Measurements from ENCODE around the gene AIRE. TPM values are rescaled to one million over a fixed set of nuclear protein-coding genes. Genes with fewer than 3 reads are reported as not detected.
A peak's percentile ranks its signal among the peaks of the same experiment; 100 is the strongest.

The AIRE gene
- total RNA-seq, 1 donor from 2014 or later, result not detected

DNA sequence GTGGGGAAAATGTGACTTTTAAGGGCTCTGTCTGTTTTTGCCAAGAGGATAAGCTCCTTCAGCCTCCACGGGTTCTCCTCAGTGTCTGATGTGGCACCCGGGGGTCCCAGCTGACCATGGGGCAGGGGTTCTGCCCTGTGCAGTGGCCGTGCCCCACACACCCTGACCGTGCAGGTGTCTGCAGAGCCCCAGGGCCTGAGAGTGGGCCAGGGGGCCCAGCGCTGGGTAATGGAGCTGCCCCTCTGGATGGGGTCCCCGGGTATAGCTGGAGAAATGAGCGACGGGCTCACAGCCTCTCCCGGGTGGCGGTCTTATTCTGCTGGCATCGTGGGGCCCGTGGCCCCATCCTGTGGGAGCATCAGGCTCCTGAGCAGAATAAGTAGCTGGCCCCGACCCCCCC lies 11.2 kb downstream of the AIRE start:
- no peak overlapping the region for H3K27ac ChIP-seq
- DNase-seq (ENCODE audit: low spot score), result no peak
- no peaks in the 10 kb centered on the region for H3K9me3 Mint-ChIP-seq
- no peaks in the 10 kb centered on the region for H3K36me3 Mint-ChIP-seq
- no peaks in the 10 kb centered on the region for H3K9me3 ChIP-seq (ENCODE audit: low read depth)
- no peak overlapping the region for H3K9ac ChIP-seq
- peaks cover 2% of the 10 kb centered on the region for H3K79me2 ChIP-seq (ENCODE audit: low read depth)
- H3K4me3 Mint-ChIP-seq, result no peak overlapping the region
- no peak overlapping the region for H3K4me2 ChIP-seq
- H3K4me1 ChIP-seq, result peaks cover 8% of the 10 kb centered on the region
- peaks cover 11% of the 10 kb centered on the region for H3K4me1 Mint-ChIP-seq
- H3K27me3 ChIP-seq, result peaks cover 22% of the 10 kb centered on the region
- no peak overlapping the region for H3K4me3 ChIP-seq
- H3K27me3 Mint-ChIP-seq (ENCODE audit: insufficient read depth, low read depth), result no peaks in the 10 kb centered on the region
- TF ChIP-seq EZH2phosphoT487 (IDR thresholded peaks at IDR 0.05), result no peak
- TF ChIP-seq, protein P1, sequence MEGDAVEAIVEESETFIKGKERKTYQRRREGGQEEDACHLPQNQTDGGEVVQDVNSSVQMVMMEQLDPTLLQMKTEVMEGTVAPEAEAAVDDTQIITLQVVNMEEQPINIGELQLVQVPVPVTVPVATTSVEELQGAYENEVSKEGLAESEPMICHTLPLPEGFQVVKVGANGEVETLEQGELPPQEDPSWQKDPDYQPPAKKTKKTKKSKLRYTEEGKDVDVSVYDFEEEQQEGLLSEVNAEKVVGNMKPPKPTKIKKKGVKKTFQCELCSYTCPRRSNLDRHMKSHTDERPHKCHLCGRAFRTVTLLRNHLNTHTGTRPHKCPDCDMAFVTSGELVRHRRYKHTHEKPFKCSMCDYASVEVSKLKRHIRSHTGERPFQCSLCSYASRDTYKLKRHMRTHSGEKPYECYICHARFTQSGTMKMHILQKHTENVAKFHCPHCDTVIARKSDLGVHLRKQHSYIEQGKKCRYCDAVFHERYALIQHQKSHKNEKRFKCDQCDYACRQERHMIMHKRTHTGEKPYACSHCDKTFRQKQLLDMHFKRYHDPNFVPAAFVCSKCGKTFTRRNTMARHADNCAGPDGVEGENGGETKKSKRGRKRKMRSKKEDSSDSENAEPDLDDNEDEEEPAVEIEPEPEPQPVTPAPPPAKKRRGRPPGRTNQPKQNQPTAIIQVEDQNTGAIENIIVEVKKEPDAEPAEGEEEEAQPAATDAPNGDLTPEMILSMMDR (IDR thresholded peaks at IDR 0.05), result no peak
- no peak for TF ChIP-seq EZH2 (IDR thresholded peaks at IDR 0.05)
- H3K36me3 ChIP-seq, result no peaks in the 10 kb centered on the region
- H4K20me1 ChIP-seq (ENCODE audit: low read depth), result peaks cover 15% of the 10 kb centered on the region
- H2AFZ ChIP-seq (replicated peaks), result no peak overlapping the region
- H3K27ac Mint-ChIP-seq, result no peak overlapping the region
- H3F3A ChIP-seq (ENCODE audit: low read depth), result peaks cover 4% of the 10 kb centered on the region

DNA sequence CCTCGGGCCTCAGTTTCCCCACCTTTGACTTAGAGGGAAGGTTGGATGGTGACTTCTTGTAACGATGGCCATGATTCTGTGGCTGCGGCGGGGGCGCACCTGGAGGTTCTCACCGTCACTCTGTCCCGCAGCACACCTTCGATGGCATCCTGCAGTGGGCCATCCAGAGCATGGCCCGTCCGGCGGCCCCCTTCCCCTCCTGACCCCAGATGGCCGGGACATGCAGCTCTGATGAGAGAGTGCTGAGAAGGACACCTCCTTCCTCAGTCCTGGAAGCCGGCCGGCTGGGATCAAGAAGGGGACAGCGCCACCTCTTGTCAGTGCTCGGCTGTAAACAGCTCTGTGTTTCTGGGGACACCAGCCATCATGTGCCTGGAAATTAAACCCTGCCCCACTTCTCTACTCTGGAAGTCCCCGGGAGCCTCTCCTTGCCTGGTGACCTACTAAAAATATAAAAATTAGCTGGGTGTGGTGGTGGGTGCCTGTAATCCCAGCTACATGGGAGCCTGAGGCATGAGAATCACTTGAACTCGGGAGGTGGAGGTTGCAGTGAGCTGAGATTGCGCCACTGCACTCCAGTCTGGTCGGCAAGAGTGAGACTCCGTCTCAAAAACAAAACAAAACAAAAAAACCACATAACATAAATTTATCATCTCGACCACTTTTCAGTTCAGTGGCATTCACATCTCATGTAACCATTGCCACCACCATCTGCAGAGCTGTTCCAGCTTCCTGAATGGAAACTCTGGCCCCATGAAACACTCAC lies 12.0 kb downstream of the AIRE start:
- H3K36me3 Mint-ChIP-seq, result no peaks in the 10 kb centered on the region
- Histone ChIP-seq H3K9ac (no peak overlapping the region), H3K4me1 (peaks cover 8% of the 10 kb centered on the region), H3K9me3 (ENCODE audit: low read depth) (no peaks in the 10 kb centered on the region), H3K4me2 (no peak overlapping the region), H3K36me3 (no peaks in the 10 kb centered on the region), H4K20me1 (ENCODE audit: low read depth) (peaks cover 23% of the 10 kb centered on the region), H3K27me3 (peaks cover 22% of the 10 kb centered on the region), H2AFZ (replicated peaks) (no peak overlapping the region), H3K79me2 (ENCODE audit: low read depth) (peaks cover 9% of the 10 kb centered on the region), H3K4me3 (no peak overlapping the region), H3K27ac (no peak overlapping the region), H3F3A (ENCODE audit: low read depth) (peaks cover 4% of the 10 kb centered on the region)
- H3K9me3 Mint-ChIP-seq, result no peaks in the 10 kb centered on the region
- TF ChIP-seq, protein P1 (IDR thresholded peaks at IDR 0.05), result peak; percentile 84
- TF ChIP-seq EZH2 (IDR thresholded peaks at IDR 0.05), result no peak
- TF ChIP-seq EZH2phosphoT487 (IDR thresholded peaks at IDR 0.05), result no peak
- peak; percentile 93 for DNase-seq (ENCODE audit: low spot score)
- no peak overlapping the region for H3K27ac Mint-ChIP-seq
- peak overlapping the region; percentile 76 for H3K4me3 Mint-ChIP-seq
- peaks cover 18% of the 10 kb centered on the region for H3K4me1 Mint-ChIP-seq
- no peaks in the 10 kb centered on the region for H3K27me3 Mint-ChIP-seq (ENCODE audit: insufficient read depth, low read depth)

DNA sequence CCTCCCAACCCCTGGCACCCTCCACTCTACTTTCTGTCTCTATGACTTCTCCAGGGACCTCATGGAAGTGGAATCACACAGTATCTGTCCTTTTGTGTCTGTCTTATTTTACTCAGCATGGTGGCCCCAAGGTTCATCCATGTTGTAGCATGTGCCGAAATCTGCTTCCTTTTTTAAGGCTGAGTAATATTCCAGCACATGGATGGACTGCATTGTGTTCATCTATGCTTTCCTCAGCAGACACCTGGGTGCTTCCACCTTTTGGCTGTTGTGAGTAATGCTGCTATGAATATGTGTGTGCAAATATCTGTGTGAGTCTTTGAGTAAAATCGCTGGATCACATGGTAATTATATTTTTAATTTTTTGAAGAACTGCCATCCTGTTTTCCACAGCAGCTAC lies 12.6 kb downstream of the AIRE start:
- Histone ChIP-seq H3K79me2 (ENCODE audit: low read depth) (peaks cover 12% of the 10 kb centered on the region), H3K9me3 (ENCODE audit: low read depth) (no peaks in the 10 kb centered on the region), H2AFZ (replicated peaks) (no peak overlapping the region), H4K20me1 (ENCODE audit: low read depth) (peaks cover 29% of the 10 kb centered on the region), H3K36me3 (no peaks in the 10 kb centered on the region), H3K27ac (no peak overlapping the region), H3F3A (ENCODE audit: low read depth) (peaks cover 9% of the 10 kb centered on the region), H3K27me3 (peaks cover 22% of the 10 kb centered on the region), H3K4me3 (no peak overlapping the region), H3K4me1 (peaks cover 12% of the 10 kb centered on the region), H3K4me2 (no peak overlapping the region), H3K9ac (no peak overlapping the region)
- no peak for DNase-seq (ENCODE audit: low spot score)
- Mint-ChIP-seq H3K9me3 (no peaks in the 10 kb centered on the region), H3K4me1 (peaks cover 22% of the 10 kb centered on the region), H3K27ac (peak overlapping the region; percentile 50), H3K36me3 (no peaks in the 10 kb centered on the region), H3K27me3 (ENCODE audit: insufficient read depth, low read depth) (no peaks in the 10 kb centered on the region), H3K4me3 (peak overlapping the region; percentile 76)
- no peak for TF ChIP-seq EZH2phosphoT487 (IDR thresholded peaks at IDR 0.05)
- TF ChIP-seq, protein P1 (IDR thresholded peaks at IDR 0.05), result no peak
- TF ChIP-seq EZH2 (IDR thresholded peaks at IDR 0.05), result no peak
